Activated naive CD4-positive, alpha-beta T cell treated with anti-CD3 and anti-CD28 coated beads, Interleukin-2, amount 50 U/mL, for 16 hours (primary cell): ENCODE measurements around the gene THRB.

ENCODE experiments used
- DNase-seq: peaks from one replicate; pipeline ENCODE4 v3.0.0-alpha.2; 2020

THRB gene

DNA sequence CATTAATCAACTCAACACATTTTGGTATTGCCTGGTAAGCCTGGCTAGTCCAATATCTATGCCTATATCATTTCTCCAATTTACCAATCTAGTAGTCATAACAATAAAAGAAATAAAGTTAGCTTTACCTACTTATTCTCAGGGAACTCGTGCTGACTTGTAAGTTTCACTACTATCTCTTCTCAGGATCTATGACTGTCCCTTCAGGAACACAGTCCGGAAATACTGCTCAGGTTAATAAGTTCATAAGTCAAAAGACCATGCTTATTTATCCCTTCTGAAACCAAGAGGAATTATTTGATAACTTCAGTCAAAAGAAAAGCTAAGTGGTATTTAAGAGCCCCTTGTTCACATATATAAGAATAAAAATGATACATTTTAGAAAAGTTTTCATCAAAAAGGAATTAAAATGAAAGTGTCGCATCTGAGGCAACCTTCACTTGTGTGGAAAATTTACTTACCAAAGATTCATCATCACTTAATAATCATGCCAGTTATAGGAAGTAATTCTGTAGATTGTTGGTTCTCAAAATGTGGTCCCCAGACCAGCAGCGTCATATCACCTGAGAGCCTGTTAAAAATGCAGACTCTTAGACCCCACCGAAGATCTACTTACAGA, 15.5 kb upstream of the THRB start:
- no peak for DNase-seq

DNA sequence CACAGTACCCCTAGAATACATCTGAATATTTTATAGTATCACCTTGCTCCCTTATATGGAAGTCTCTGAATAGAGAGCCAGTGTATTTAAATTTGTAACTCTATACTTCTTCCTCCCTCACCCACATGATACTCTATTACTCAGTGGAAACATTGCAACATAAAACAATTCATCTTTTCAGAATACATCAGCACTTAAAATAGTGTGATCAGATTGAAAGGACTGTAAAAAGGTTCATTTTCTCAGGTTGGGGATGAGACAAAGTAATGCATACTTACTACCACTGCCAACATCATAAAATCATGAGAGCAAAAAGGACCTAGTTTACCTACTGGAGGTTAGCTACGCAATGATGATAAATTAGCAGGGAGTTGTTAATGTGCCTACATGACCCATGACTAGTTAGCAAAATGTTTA, 13.8 kb upstream of the THRB start:
- no peak for DNase-seq

DNA sequence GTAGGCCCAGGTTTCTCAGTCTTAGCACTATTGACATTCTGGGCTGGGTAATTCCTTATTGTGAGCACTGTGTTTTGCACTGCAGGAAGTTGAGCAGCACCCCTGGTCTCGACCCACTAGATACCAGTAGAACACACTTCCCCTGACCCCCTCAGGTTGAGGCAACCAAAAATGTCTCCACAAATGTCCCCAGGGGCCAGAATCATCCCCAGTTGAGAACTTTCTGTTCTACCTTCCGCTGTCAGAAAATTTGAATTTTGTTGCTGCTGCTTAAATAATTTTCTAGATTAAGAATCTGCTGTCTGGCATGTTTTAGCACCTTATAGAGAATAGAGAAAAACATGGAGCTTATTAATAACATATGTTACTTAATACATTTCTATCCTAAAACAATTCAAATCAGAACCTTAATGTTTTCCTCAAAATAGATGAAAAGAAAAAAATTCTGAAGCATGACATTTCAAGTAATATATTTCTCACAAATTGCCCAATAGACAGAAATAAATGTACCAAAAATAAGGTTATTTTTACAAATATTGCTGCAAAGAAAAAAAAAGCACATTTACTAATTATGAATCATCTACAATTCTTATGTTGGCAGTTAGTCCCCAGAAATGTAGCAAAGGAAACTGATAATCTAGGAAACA, 13.2 kb upstream of the THRB start:
- no peak for DNase-seq

DNA sequence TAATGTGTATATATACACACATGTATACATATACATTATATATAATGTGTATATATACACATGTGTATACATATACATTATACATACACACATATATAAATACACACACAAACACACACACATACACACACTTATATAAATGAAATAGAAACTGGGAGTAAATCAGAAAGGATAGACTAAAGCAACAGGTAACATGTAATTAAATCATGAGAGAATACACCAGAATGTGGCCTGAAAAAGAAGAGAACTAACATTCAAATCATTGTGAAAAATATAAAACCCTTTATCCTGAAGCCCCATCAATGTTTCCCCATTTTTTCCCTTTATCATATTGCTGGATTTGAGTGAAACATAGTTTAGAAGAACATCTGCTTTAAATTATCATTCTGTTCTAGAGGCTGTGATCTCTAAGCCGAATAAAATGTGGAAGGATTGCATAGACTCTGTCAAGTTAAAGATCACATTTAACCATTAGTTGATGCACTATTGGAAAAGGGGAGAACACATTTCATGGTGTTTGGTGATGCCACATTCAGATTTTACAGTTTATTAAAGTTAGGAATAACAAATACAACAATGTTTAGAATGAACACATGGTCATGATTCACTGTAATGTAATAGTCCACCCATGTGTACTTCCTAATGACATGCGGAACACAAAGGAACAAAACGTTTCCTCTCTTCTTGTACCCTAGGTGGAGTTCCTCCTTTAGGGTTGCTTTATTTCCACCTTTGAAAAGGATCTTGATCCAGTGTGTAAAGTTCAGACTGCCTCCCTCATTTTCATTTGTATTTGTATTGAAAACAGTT, 12.5 kb upstream of the THRB start:
- no peak for DNase-seq

DNA sequence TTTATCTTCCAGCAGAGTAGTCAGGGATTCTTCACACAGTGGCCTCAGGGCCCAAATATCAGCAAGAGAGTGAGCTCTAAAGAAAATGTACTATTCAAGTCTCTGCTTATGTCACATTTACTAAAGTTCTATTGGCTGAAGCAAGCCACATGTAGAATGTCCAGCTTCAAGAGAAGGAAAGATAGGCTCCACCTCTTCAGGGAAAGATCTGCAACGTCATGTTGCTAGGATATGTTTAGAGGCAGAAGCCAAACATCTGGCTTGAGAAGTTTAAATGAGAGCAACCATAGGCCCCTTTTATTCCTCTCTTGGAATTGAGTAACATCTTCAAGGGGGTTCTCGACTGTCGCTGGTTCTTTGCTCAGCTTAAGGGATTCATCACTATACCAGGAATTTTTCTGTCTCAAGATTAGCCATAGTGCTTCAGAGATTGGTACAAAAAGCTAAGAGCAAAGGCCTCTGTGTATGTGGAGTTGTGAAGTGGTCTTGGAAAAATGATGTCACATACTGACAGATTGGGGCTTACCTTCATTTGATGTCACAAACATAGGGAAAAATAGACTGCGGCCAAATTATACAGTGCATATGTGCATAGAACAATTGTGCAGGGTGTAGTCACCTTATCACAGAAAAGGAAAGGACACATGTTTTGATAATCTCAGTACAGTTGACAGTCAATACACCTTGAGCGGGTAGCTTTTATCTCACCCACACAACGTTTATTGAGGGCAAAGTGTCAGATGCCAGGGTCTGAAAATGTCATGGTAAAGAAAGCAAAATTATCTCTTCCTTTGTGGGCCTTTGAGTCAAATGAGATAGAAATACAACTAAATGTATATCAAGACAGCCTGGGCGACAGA, 11.3 kb upstream of the THRB start:
- DNase-seq, result no peak

DNA sequence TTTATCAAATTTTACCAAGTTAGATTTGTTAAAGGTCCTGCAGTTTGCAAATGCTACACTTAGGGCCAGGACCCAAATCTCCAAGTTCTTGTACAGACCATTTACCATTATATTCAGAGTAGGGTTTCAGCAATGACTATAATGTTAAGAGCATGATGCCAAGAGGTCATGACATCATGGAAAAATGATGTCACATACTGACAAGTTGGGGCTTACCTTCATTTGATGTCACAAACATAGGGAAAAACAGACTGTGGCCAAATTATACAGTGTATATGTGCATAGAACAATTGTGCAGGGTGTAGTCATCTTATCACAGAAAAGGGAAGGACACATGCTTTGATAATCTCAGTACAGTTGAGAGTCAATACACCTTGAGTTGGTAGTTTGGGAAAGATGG, 10.1 kb upstream of the THRB start:
- DNase-seq, result no peak

DNA sequence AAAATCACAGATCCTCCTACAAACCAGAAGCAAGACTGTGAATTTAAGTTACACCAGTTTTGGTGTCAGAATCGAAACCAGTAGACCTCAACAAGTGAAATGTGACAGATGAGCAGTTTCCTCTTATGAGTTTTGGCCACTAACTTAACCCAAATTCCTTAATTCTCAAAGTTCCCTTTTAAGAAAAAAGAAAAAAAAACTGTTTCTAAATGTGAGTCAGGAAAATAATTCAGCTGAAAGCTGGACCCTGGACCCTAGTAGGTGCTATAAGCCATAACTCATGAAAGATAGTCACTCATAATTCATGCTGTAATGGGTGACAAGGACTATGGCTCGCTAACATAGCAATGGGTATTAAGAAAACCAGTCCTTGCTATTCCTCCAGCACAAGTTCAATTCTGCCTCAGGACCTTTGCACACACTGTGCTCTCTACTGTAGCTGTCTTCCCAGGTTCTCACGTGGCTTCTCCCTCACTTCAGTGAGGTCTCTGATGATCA, 9.0 kb upstream of the THRB start:
- no peak for DNase-seq

DNA sequence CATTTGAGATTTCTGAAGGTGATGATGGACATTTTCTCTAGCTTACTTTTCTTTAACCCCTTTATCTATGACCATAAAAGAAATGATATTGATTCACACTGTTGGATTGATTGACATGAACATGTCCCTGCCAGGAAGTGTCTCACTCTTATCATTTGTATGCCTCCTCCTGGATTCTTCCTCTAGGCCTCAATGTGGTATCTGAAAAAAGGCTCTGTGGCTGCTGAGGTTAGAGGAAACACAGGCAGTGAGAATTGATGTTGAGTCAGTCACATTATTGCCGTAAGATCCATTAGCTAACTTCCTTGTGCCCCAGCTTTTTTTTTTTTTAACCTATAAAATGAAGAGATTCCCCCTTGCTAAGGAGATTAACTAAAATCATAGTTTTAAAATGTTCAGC, 8.0 kb upstream of the THRB start:
- DNase-seq, result no peak

DNA sequence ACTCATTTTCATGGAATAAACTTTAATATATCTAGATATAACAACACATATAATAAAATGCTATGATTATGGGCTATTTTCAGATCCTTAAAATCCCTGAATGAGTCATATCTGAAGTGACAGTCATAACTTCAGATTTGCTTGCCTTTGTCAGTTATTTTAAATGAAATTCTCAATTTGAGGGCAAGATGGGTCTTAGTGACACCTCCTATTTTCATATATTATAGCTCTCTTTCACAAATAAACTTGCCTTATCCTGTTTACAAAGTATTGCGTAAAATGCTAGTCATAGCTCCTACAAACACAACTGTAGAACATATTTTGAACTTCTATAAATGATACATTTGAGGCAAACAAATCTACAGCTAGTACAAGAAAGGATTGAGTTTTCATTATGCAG, 6.2 kb upstream of the THRB start:
- DNase-seq, result no peak

DNA sequence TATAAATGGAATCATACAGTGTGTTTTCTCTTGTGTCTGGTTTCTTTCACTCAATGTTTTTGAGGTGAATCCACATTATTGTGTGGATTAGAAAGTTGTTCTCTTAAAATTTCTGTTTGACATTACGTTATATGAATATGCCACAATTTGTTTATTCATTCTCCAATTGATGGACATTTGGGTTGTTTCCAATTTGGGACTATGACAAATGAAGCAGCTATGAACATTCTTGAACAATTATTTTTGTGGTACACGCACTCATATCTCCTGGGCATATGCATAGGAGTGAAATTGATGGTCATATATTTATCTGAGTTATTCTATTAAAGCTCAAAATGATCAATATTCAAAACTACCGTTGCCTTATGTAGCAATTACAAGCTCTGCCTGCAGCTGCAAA, 5.3 kb upstream of the THRB start:
- DNase-seq, result no peak

DNA sequence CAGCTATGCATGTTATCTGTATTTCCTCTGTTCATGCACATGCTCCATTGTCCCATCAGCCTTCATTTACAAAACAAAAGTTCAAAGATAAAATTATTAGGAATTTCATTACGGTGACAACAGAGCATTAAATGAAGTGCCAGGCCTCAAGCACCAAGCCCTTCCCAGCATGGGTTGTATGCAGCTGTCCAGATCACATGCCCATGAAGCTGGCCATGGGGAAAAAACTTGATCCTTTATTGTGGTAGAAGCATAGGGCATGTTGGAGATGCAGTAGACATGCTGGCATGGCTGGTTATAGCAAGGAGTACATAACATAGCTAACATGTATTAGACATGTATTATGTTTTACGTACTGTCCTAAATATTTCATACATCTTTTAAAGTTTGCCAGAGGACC, 4.1 kb upstream of the THRB start:
- no peak for DNase-seq

DNA sequence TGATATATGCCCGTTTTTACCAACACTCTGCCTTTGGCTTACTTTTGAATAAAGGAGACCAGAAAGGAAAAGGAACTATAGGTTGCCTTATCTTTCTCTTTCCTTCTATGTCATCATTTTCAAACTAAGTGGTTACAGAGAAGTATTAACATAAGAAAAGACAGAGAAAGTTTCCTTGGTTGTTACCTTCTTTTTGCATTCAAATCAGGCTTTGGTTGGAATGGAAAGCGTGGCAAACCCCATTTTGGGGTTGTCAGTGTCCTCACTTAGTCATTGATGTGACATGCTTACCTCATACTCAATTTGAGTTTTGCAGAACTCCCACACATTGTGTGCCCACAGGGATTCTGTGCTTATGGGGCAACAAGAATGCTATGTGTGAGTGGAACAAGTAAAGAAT, 3.7 kb upstream of the THRB start:
- no peak for DNase-seq

DNA sequence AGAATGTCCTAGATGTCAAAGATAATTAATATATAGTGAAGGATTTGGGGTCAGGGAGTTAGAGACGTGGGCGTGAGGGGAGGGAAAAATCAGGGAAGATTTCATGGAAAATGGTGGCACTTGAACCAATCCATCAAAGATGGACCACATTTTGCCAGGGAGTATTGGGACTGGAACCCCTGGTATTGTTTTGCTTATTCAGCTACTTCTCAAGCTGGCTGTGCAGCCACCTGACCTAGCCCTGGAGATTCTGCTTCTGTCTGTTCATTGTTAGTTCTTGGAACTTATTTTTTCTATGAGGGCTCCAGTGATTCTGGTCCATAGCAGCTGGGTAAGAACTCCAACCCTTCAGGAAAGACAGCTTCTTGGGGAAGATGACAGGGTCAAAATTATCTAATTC, 3.3 kb upstream of the THRB start:
- no peak for DNase-seq

DNA sequence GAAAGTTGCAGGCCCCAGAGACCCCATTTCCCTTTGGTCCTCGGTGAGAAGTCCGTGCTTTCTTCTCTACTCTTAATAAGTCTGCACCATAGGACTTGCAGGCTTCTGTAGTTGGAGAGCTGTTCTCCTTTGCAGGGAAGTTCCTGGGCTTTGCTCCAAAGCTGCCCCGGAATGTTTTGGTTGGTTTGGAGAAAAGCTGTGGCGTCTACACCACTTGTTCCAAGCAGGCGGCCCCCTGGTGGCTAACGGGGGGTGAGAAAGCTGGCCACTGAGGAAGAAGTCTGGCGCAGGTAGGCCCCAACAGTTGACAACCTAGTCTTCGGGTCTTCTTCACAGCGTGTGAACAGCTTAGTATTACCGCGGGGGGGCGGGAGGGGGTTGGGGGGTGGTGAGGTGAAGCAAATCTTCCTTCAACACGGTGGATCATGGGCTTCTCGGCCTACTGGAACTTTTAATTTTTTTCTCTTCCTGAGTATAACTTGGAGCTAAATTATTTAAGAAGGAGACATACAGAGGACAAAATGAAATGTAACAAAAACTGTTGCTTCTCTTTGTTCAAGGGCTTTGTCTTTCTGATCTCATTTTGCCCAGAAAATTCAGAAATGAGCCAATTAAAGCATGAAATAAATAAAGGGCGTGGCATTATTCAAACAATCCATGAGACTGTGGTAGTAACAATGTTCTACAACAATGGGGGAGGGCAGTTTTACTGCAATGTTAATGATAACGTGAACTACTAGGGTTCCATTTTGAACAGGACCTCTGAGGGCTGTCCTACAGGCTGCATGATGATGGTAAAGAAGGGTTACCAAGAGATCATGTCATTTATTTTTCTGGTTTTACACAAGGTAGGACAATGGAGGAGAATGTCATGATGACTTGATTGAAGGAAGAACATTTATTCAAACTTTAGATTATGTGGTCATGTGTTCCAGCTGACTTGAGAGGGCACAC, 2.2 kb upstream of the THRB start:
- no peak for DNase-seq

DNA sequence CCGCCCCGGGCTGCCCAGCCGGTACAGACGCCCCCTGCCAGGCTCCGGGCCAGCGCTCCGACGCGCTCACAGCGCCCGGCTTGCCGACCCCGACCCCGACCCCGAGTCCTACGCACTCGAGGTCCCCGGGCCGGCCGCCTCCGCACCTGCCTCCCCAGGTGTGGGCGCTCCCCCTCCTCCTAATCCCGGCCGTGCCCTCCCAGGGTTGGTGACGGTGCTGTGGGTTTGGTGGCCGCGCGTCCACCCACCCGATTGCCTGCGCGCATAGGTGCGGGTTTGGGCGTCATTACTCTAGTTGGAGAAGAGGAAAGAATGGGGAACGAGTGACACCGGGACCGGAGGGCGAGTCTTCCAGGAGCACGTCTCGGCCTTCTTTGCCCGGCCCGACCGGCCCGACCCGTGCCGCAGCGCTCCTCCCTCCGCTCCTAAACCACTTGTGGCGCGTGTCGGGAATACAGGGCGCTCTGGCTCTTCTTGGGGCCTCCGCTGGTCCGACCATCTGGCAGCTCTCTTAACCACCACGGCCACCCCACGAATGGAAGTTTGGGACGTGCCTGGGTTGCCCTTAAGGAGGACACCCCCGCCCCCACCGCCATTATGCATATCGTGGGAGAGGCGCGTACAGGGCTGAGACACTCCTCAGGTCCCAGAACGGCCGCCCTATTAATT, 810 bp upstream of the THRB start:
- DNase-seq, result no peak

DNA sequence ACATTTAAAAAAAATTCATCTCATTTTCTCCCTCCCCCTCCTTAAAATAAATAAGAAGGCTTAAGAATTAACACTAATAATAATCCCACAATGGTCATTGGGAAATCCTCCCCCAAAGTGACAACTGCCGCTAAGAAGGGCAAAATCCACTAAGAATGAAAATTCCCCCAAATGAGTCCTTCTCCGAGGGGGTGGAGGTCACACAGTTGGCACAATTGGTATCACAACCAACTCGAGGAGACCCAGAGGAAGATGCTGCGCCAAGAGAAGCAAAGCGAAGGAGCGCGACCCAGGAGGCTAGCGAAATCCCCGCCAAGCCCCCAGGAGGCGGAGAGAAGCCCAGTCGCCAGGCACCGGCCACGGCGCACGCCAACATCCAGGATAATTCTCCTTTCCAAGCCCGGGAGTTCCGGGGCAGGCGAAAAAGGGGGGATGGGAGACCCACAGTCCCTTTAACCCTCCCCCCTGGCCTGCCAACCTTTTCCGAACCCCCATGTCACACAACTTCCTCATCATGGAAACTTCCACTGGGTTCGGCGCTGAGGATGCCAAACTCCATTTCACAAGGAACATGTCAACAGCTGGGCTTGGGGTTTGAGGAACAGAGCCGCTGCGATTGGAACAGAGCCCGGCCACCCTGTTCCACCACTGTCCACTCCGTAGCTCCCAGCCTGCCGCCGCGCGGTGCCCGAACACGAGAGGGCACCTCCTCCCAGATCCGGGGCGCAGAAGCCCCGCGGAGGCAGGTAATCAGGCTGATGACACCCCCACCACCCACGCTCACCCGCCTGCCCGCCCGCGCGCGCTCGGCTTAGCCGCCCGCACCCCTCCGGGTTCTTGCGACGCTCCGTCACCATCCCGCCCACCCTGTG, 668 bp downstream of the THRB start:
- DNase-seq, result no peak

DNA sequence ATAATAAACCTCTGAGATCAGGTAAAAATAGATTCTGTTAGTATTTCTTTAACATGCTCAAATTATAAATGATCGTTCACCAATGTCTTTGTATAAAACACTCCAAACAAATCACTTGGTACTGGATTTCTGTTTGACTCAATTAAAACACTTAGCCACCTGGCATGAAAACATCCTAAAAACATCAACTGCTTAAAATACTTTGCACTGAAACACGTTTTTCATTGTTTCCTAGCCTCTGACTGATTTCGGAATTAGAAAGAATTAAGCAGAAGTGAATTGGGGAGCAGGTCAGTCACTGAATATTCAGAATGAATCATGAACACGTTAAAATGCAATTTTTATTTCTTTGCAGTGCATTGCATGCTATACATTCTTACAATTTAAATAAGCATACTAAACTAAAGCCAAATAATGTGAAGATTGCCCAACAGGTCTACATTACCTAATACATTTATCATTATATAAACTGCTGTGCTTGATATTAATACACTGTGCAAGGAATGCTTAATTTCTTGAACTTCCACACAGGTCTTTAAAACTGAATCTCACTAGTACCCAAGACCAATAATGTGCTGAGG, 1.6 kb downstream of the THRB start:
- no peak for DNase-seq

DNA sequence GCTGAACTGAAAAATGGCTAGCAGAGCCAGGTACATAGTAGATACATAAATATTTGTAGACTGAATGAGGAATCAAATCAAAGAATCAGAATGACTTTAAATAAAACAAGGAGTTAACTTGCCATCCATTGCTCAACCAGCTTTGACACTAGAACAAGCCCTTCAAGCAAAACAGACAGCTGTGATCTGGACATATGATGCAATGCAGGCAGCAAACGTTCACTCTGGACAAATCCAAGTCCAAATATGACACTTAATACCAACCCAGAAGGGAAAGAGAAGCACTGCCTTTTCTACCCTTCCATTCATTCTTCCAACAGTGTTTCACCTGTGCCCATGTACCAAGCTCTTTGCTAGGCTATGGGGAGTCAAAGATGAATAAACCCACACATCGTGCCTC, 4.5 kb downstream of the THRB start:
- DNase-seq, result no peak

DNA sequence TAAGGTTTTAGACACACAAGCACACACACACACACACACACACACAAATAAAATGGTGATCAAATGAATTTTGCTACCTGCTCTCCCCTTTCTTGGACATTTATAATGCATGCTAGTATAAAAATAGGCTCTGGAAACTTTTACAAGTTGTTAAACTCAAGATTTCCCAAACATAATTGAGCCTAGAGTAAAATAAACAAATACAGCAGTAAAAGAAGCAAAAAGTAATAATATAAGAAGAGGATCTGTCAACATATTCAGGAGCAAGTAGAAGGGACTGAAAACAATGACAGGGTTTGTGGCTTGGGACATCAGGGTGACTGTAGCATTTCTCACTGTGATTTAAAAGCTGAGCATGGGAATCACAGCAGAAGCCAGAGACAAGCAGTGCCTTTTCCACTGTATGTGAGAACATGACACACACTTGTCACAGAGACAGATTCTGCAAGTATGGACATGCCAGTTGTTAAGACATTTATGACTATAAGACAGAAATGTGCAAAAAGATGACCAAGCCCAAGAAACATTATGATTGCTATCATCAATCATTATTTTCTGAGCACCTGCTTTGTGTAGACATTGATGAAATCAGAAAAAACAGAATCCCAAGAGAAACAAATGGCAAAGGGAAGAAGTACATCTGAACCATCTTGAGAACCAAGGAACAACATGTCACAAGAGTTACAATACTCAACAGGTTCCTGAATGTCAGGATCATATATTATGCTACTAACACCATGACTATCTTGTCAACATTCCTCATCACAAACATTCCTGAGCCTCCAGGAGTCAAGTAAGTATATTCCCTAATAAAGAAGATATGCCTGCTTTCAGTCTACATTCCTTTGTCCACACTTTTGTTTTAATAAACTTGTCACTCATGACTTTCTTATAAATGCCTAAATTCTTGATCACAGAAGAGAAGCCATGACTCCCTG, 7.1 kb downstream of the THRB start:
- DNase-seq, result no peak
